Epithelial cell of proximal tubule (primary cell): ENCODE data around the gene KIF2C. TPM values are rescaled to one million over a fixed set of nuclear protein-coding genes. Genes with fewer than 3 reads are reported as not detected.
A peak's percentile ranks its signal among the peaks of the same experiment; 100 is the strongest.
"Not testable (repeated sequence)": the region's sequence is repeated elsewhere in the genome, so short reads cannot be mapped to it uniquely, and the experiment has no call there.

Experiments used
- DNase-seq: peaks from one replicate; pipeline ENCODE4 v3.0.0-alpha.2; 2011; ENCODE audit warnings: low read depth
- H3K4me3 ChIP-seq: 2 replicates; pipeline ENCODE4 v1.5.1; 2011; ENCODE audit warnings: low read depth, mild to moderate bottlenecking, low read length
- total RNA-seq: library from RNA; depleted of rRNA; stranded (reverse); fragments of >200 nt; gene quantifications from 2 replicates; pipeline ENCODE4 v1.2.3, GENCODE V29; 2015
- TF ChIP-seq, protein P1 (sequence below): conservative IDR thresholded peaks from 2 replicates; pipeline ENCODE4 v1.5.1; 2012; ENCODE audit warnings: low read depth, mild to moderate bottlenecking, low read length

KIF2C gene
- total RNA-seq, 1 donor from 2014 or later: 72.8 TPM

- no peak for DNase-seq
These were observed 68.7 kb downstream of the KIF2C start, which contains the start of gene BTBD19 for GRCh38 chr1:44808063-44808937. Gene BTBD19, plus strand, starts transcription at chr1:44808523. Its CDS starts 298 bp downstream, at chr1:44808821.

GRCh38 chr1:44808938-44809917 is 69.6 kb downstream of the KIF2C start:
- peak overlapping the region; percentile 48 for H3K4me3 ChIP-seq
- no peak for DNase-seq
- TF ChIP-seq, protein P1, sequence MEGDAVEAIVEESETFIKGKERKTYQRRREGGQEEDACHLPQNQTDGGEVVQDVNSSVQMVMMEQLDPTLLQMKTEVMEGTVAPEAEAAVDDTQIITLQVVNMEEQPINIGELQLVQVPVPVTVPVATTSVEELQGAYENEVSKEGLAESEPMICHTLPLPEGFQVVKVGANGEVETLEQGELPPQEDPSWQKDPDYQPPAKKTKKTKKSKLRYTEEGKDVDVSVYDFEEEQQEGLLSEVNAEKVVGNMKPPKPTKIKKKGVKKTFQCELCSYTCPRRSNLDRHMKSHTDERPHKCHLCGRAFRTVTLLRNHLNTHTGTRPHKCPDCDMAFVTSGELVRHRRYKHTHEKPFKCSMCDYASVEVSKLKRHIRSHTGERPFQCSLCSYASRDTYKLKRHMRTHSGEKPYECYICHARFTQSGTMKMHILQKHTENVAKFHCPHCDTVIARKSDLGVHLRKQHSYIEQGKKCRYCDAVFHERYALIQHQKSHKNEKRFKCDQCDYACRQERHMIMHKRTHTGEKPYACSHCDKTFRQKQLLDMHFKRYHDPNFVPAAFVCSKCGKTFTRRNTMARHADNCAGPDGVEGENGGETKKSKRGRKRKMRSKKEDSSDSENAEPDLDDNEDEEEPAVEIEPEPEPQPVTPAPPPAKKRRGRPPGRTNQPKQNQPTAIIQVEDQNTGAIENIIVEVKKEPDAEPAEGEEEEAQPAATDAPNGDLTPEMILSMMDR: peak; percentile 32

More at GRCh38 chr1:44808063-44808937, 68.7 kb downstream of the KIF2C start, which contains the start of gene BTBD19:
- TF ChIP-seq, protein P1: no peak
- peak within 1 kb of the TSS; percentile 48 for H3K4me3 ChIP-seq

GRCh38 chr1:44810101-44810761 is 70.6 kb downstream of the KIF2C start:
- TF ChIP-seq, protein P1: no peak
- DNase-seq: no peak
- no peak overlapping the region for H3K4me3 ChIP-seq

GRCh38 chr1:44810762-44811105 is 71.1 kb downstream of the KIF2C start:
- not testable (repeated sequence) for H3K4me3 ChIP-seq, DNase-seq

DNA sequence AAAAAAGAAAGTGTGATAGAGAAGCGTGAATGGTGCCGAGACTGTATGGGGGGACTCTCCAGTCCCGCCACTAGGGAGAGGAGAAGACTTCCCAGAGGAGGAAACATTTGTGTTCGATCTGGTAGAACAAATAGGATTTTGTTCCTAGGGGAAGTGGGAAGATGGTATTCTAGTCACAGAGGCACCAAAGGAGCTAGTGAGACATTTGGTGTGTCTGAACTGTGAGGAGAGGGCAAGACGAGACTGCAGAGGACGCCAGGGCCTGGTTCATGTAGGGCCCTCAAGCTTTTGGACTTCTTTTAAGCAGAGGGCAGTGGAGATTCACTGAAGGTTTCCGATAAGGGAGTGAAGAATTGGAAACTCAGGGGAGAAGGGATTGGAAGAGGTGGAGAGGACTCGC is 71.6 kb downstream of the KIF2C start:
- TF ChIP-seq, protein P1: no peak

DNA sequence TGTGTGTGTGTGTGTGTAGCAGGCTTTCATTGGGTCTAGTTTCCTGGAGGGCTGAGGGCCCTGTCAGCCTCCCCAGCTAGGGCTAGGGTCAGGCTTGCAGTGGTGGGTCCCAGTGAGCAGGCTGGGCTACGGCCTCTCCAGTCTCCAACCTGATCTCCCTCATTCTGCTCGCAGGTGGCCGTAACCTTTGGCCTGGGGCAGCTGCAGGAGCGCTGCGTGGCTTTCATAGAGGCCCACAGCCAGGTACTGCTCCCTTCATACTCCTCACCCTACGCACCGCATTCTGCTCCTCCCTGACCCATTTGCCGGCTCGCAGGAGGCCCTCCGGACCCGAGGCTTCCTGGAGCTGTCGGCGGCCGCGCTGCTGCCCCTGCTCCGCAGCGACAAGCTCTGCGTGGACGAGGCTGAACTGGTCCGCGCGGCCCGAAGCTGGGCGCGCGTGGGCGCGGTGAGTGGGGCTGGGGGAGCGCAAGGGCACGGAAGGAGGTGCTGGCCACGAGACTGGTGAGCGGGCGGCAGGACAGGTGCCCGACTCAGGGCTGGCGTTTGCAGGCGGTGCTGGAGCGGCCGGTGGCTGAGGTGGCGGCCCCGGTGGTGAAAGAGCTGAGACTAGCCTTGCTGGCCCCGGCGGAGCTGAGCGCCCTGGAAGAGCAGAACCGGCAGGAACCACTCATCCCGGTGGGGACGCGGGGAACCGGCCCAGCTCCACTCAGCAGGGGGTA is 73.3 kb downstream of the KIF2C start:
- no peak for DNase-seq
- peak overlapping the region; percentile 53 for H3K4me3 ChIP-seq

More for the DNA sequence above, 71.6 kb downstream of the KIF2C start:
- no peak for DNase-seq
- H3K4me3 ChIP-seq: no peak overlapping the region

GRCh38 chr1:44815926-44816325 is 76.3 kb downstream of the KIF2C start:
- not testable (repeated sequence) for DNase-seq, H3K4me3 ChIP-seq

More for the DNA sequence above, 73.3 kb downstream of the KIF2C start:
- TF ChIP-seq, protein P1: no peak
